HFFc6 (cell line): ENCODE measurements around the gene PPWD1. TPM values are rescaled to one million over a fixed set of nuclear protein-coding genes. Genes with fewer than 3 reads are reported as not detected.

Source experiments
- DNase-seq: peaks from one replicate; pipeline ENCODE4 v3.0.0-alpha.2; 2018
- H3K27ac Mint-ChIP-seq: 2 replicates; pipeline ENCODE4 v1.8.0; 2020; ENCODE audit warnings: mild to moderate bottlenecking, mixed read lengths
- H3K27me3 Mint-ChIP-seq: 2 replicates; pipeline ENCODE4 v1.8.0; 2021; ENCODE audit warnings: mild to moderate bottlenecking, moderate library complexity, mixed read lengths; ENCODE audit not compliant: insufficient read depth
- H3K36me3 Mint-ChIP-seq: 2 replicates; pipeline ENCODE4 v1.8.0; 2021; ENCODE audit warnings: low read depth, mixed read lengths
- H3K4me1 Mint-ChIP-seq: 2 replicates; pipeline ENCODE4 v1.8.0; 2020; ENCODE audit warnings: low read depth, mixed read lengths
- H3K4me3 Mint-ChIP-seq: 2 replicates; pipeline ENCODE4 v1.8.0; 2020; ENCODE audit warnings: mild to moderate bottlenecking, moderate library complexity, mixed read lengths
- H3K9me3 Mint-ChIP-seq: 2 replicates; pipeline ENCODE4 v1.8.0; 2020; ENCODE audit warnings: mild to moderate bottlenecking, mixed read lengths
- CTCF ChIP-seq: fragments of 200-600 bp; sonication (generic); IDR thresholded peaks from 2 replicates; pipeline ENCODE4 v1.5.0; 2021; ENCODE audit warnings: antibody characterized with exemption, mild to moderate bottlenecking
- total RNA-seq, 6 experiments: library from RNA; stranded (reverse); fragmentation: NEBNext Ultra II Directional; extraction: Animal tissue kit (Norgen Biotek cat#: 25700); gene quantifications; 2 replicates in 1 of 6; 3 replicates in 5 of 6; pipeline ENCODE4 v1.2.3, GENCODE V29; 2021

PPWD1 gene
- total RNA-seq, 6 experiments from 2014 or later: 17.1 to 24.0 (median 22.1) TPM

- Mint-ChIP-seq H3K4me3 (peak overlapping the region; percentile 100), H3K36me3 (peaks cover 10% of the 10 kb centered on the region), H3K27ac (peak overlapping the region; percentile 96), H3K9me3 (no peaks in the 10 kb centered on the region), H3K4me1 (peaks cover 36% of the 10 kb centered on the region), H3K27me3 (no peaks in the 10 kb centered on the region)
- DNase-seq: no peak
- no peak for TF ChIP-seq CTCF
Measured at GRCh38 chr5:65623482-65623881, 60.4 kb downstream of the PPWD1 start.

GRCh38 chr5:65624025-65624570 lies 61.0 kb downstream of the PPWD1 start, which contains the start of gene TRIM23:
Gene TRIM23 (minus strand): TSS chr5:65624333. CDS start chr5:65624274, 59 bp downstream.
- H3K9me3 Mint-ChIP-seq: no peaks in the 10 kb centered on the region
- H3K4me1 Mint-ChIP-seq: peaks cover 32% of the 10 kb centered on the region
- no peaks in the 10 kb centered on the region for H3K27me3 Mint-ChIP-seq

GRCh38 chr5:65624571-65625555 lies 61.8 kb downstream of the PPWD1 start, which contains the start of the genes SHLD3 and TRAPPC13:
Gene SHLD3 (plus strand): TSS chr5:65625027. CDS start chr5:65629588, 4,561 bp downstream.
Gene TRAPPC13 (plus strand): TSS chr5:65625027. CDS start chr5:65625061, 34 bp downstream.
- Mint-ChIP-seq H3K27me3 (no peaks in the 10 kb centered on the region), H3K4me3 (peak within 1 kb of the TSS; percentile 100), H3K36me3 (peaks cover 16% of the 10 kb centered on the region), H3K27ac (peak within 1 kb of the TSS; percentile 96), H3K9me3 (no peaks in the 10 kb centered on the region), H3K4me1 (peaks cover 32% of the 10 kb centered on the region)
- DNase-seq: peak; percentile 81
- no peak for TF ChIP-seq CTCF

More at GRCh38 chr5:65624025-65624570, 61.0 kb downstream of the PPWD1 start, which contains the start of gene TRIM23:
- peak; percentile 16; the same call in 1 of the 2 replicates for TF ChIP-seq CTCF
- peaks cover 10% of the 10 kb centered on the region for H3K36me3 Mint-ChIP-seq
- peak; percentile 91 for DNase-seq
- H3K4me3 Mint-ChIP-seq: peak within 1 kb of the TSS; percentile 100
- H3K27ac Mint-ChIP-seq: peak within 1 kb of the TSS; percentile 96

GRCh38 chr5:65625743-65626142 lies 62.6 kb downstream of the PPWD1 start:
- Mint-ChIP-seq H3K36me3 (peaks cover 16% of the 10 kb centered on the region), H3K27ac (peak overlapping the region; percentile 64), H3K4me3 (peak overlapping the region; percentile 100), H3K4me1 (peaks cover 33% of the 10 kb centered on the region), H3K9me3 (no peaks in the 10 kb centered on the region), H3K27me3 (no peaks in the 10 kb centered on the region)
- no peak for TF ChIP-seq CTCF
- no peak for DNase-seq

GRCh38 chr5:65630981-65631380 lies 67.9 kb downstream of the PPWD1 start:
- Mint-ChIP-seq H3K4me1 (peaks cover 15% of the 10 kb centered on the region), H3K36me3 (peaks cover 8% of the 10 kb centered on the region), H3K27ac (no peak overlapping the region), H3K4me3 (no peak overlapping the region), H3K9me3 (no peaks in the 10 kb centered on the region), H3K27me3 (no peaks in the 10 kb centered on the region)
- TF ChIP-seq CTCF: no peak
- DNase-seq: no peak

Other genes with a start within 250 kb of the PPWD1 start
- 10 to 100 TPM; 23.1 to 29.9 (median 28.3) TPM for gene ADAMTS6, start 81.4 kb upstream of the PPWD1 start, total RNA-seq
- gene CENPK, start 128 bp upstream of the PPWD1 start, total RNA-seq: 10 to 100 TPM; 12.0 to 24.0 (median 19.4) TPM
- gene TRIM23, start 61.0 kb downstream of the PPWD1 start, total RNA-seq: 10 to 100 TPM; 13.1 to 18.0 (median 15.9) TPM
- gene SHLD3, start 61.7 kb downstream of the PPWD1 start, total RNA-seq: 1 to 10 TPM; 1.2 to 2.0 (median 1.4) TPM
- gene TRAPPC13, start 61.7 kb downstream of the PPWD1 start, total RNA-seq: 10 to 100 TPM; 15.3 to 20.8 (median 19.4) TPM
- 10 to 100 TPM; 25.7 to 32.7 (median 30.1) TPM for gene SGTB, start 158.8 kb downstream of the PPWD1 start, total RNA-seq
- 10 to 100 TPM; 47.9 to 62.0 (median 57.1) TPM for gene NLN, start 158.9 kb downstream of the PPWD1 start, total RNA-seq